CD4-positive, alpha-beta T cell treated with Interleukin-15 for 4 hours (primary cell): ENCODE measurements around the gene LRIG1.
"Not testable (repeated sequence)": the region's sequence is repeated elsewhere in the genome, so short reads cannot be mapped to it uniquely, and the experiment has no call there.

Source experiments
- DNase-seq: peaks from one replicate; pipeline ENCODE4 v3.0.0-alpha.2; 2020; ENCODE audit warnings: low spot score

Gene LRIG1

DNA sequence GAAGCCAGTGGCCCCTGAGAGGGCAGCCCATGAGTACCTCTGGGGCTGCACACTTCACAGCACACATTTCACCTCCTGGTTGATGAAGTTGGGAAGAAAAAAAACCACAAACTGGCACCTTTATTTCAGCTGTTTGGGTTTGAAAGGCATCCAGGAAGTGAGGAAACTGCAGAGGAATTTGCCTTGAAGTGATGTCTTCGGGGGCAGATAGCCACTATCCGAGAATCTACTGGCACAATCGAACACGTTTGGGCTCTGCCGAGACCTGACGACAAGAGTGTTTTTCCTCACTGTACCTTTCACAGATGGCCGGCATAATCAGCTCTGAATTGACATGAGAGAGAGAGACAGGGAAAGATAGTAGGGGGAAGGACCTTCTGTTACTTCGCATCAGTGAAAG is 59.7 kb downstream of the LRIG1 start:
- no peak for DNase-seq

- no peak for DNase-seq
These were observed 61.0 kb downstream of the LRIG1 start for GRCh38 chr3:66439666-66440344.

GRCh38 chr3:66438046-66438445 is 62.8 kb downstream of the LRIG1 start:
- no peak for DNase-seq

- DNase-seq, result no peak
These were observed 63.4 kb downstream of the LRIG1 start for GRCh38 chr3:66437341-66437929.

DNA sequence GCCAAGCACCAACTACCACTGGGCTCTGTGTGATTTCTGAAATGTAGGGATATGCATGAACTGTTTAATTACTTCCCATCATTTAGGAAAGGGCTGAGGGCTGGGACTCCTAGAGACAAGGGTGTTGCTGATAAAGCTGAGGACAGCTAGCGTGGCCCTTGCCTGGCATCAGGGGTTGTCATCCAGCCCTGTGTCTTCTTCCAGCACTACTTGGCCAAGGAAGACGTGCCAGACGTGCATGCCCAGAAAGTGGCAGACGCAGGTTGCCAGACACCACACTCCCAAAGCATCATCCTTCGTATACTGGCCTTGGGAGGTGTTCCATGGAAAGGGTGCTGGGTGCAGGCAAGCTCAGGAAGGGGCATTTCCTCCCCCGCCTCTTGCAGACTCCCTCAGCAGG is 64.8 kb downstream of the LRIG1 start:
- no peak for DNase-seq

GRCh38 chr3:66434726-66435125 is 66.1 kb downstream of the LRIG1 start:
- DNase-seq, result no peak

- no peak for DNase-seq
These were observed 67.4 kb downstream of the LRIG1 start for GRCh38 chr3:66433522-66433782.

- DNase-seq, result no peak
These were observed 67.9 kb downstream of the LRIG1 start for GRCh38 chr3:66432767-66433521.

DNA sequence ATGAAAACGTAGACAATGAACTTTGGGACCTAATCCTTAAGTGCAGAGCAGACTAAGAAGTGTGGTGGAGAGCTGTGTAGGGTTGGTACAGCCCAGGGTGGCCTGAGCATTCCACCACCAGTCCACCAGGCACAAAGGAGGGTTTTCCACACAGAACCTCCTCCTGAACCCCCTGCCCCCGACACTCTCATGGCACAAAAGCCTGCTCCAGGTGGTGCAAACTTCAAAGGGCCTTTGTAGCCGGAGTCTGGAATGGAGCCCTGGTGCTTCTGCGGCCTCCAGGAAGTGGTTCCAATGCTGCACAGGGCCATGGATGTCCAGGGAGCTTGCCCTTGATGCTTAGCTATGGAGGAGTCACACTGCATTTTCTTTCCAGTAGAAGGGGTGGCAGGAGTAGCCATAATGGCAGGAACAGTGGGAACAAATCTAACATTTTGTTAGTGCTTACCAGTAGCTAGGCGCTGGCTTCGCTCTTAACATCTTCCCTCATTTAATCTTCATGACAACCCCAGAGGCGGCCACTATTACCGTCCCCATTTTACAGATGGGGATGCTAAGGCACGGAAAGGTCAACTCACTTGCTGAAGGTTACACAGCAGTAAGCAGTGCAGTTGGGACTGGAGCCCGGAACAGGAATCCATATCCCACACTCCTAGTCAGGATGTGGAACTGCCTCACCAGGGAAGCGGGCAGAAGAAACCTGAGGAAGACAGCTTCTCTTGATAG is 68.6 kb downstream of the LRIG1 start:
- no peak for DNase-seq

DNA sequence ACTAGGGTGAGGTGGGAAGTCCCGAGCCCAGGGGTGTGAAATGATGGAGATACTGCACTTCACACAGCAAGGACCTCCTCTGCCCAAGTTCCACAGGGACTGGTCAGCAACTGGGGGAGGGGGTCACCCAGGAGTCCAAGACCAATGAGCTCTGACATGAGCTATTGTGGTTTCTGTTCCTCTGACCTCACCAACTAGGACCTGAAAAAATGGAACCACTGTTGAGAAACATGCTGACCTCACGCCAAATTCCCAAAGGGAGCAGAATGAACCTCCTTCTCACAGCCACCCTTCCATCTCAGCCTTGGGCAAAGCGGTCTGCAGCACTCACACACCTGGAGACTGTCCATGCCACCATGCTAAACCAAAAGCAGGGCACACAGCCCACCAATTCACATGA is 69.3 kb downstream of the LRIG1 start:
- no peak for DNase-seq

DNA sequence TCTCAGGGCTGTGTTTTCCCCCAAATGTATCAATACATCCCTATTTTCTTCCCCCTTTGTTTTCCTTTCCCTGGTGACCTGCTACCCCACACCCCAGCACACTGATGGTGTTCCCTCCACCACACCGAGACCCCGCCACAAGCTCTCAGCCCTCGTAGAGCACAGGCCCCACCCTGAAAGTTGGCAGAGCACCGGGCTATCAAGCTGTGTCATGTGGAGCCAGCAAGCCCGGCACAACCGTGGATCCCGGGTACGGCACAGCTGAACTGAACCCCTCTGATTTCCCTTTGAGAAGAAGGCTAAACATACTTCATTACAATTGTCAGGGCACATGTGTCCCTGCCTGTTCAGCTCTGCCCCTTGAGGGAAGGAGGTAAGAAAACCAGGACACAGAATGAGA is 69.9 kb downstream of the LRIG1 start:
- DNase-seq, result no peak

DNA sequence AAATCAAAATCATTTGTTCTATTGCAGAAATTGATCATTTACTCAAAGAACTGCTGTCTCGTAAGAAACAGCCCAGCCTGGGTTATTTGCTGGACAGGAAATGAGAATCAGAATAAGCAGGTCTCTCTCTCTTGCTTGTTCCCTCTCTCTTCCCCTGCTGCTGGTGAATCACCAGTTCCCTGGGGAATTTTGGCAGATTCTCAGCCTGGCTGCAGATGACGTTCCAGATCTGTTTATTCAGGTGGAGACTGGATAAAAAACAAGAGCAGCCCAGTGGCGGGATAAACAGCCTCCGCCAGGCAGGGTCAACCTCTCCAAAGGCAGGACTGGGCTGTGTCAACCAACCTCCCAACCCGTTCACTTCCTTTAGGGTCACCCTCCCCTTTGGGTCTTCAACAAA is 72.1 kb downstream of the LRIG1 start:
- DNase-seq, result no peak

- no peak for DNase-seq
These were observed 72.8 kb downstream of the LRIG1 start for GRCh38 chr3:66427951-66428474.

GRCh38 chr3:66427352-66427751 is 73.5 kb downstream of the LRIG1 start:
- DNase-seq, result no peak

- DNase-seq, result no peak
These were observed 74.7 kb downstream of the LRIG1 start for GRCh38 chr3:66426135-66426534.

GRCh38 chr3:66425576-66426114 is 75.2 kb downstream of the LRIG1 start:
- no peak for DNase-seq

DNA sequence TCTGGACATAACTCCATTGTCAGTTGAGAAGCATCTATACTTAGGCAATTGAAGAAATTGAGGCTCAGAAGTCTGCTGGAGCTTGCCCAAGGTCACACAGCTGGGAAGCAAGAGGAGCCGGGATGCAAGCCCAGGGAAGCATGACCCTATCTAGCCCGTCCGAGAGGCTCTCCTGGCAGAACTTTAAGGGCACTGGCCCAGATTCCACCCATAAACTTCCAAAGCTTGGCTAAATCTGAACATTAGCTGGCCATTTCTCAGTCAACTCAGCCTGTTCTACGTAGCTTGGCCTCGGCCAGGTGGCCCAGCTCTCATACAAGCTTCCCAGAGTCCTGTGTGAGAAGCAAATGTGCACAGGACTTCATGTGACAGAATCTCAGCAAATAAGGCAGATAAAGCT is 75.8 kb downstream of the LRIG1 start:
- DNase-seq, result no peak

GRCh38 chr3:66423791-66424190 is 77.0 kb downstream of the LRIG1 start:
- DNase-seq, result no peak

GRCh38 chr3:66421893-66422292 is 78.9 kb downstream of the LRIG1 start:
- DNase-seq, result not testable (repeated sequence)

DNA sequence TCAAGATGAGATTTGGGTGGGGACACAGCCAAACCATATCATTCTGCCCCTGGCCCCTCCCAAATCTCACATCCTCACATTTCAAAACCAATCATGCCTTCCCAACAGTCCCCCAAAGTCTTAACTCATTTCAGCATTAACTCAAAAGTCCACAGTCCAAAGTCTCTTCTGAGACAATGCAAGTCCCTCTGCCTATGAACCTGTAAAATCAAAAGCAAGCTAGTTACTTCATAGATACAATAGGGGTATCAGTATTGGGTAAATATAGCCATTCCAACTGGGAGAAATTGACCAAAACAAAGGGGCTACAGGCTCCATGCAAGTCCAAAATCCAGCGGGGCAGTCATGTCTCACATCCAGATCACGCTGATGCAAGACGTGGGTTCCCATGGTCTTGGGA is 79.7 kb downstream of the LRIG1 start:
- not testable (repeated sequence) for DNase-seq

GRCh38 chr3:66419036-66419435 is 81.8 kb downstream of the LRIG1 start:
- no peak for DNase-seq

- DNase-seq, result no peak
These were observed 82.3 kb downstream of the LRIG1 start for GRCh38 chr3:66418475-66418931.
